H1 (cell line): ENCODE results near the gene UBTD2. TPM values are rescaled to one million over a fixed set of nuclear protein-coding genes. Genes with fewer than 3 reads are reported as not detected.

Source experiments
- EP300 ChIP-seq, 2 experiments: IDR thresholded peaks; 1 replicate in 1 of 2; 2 replicates in 1 of 2; pipeline ENCODE4 v1.6.1; 2011 to 2012; ENCODE audit warnings: low read depth in 2 of 2, low read length in 2 of 2, mild to moderate bottlenecking in 2 of 2, borderline replicate concordance in 1 of 2, inconsistent platforms in 1 of 2, moderate library complexity in 1 of 2
- ZNF274 ChIP-seq: IDR thresholded peaks from 2 replicates; pipeline ENCODE4 v1.7.0; 2012; ENCODE audit warnings: low read length, borderline replicate concordance; ENCODE audit errors: extremely low read depth
- polyA plus RNA-seq, 7 experiments: library from polyadenylated mRNA; depleted of rRNA in 3 of 7; stranded (reverse) in 5 of 7; unstranded in 2 of 7; fragments of >200 nt in 5 of 7; fragments of 200-250 nt in 2 of 7; gene quantifications; 1 replicate in 5 of 7; 2 replicates in 1 of 7; 4 replicates in 1 of 7; pipeline versions ENCODE4 v1.2.1 to v1.2.3, GENCODE V29; 2011 to 2013; ENCODE audit warnings: missing spikeins in 2 of 7, mixed read lengths in 2 of 7
- total RNA-seq: library from RNA; stranded (reverse); fragmentation: NEBNext Ultra II Directional; extraction: Animal tissue kit (Norgen Biotek cat#: 25700); gene quantifications from 2 replicates; pipeline ENCODE4 v1.2.1, GENCODE V29; 2021

UBTD2 gene
- total and polyA plus RNA-seq, 2 of the 8 experiments (the other 6 are each of a cell fraction or from before 2014, with no cell fraction given), result 14.5 to 39.2 TPM

DNA sequence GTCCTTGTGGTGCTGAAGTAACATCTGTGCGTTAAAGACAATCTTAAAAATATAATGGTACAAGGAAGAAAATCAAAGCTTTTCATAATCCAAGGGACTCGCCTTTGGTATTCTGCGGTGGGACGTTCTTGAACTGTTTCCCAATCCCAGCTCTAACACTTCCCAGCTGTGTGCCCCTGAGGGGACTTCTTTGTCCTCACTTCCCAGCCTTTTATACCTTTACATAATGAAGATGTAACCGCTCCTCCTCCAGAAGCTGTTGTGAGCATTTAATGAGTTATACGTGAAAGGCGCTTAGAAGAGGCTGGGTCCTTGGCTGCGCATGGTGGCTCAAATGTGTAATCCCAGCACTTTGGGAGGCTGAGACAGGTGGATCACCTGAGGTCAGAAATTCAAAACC, 112.4 kb downstream of the UBTD2 start (continued):
- TF ChIP-seq EP300 (IDR thresholded peaks at IDR 0.05; ENCODE audit: borderline replicate concordance in 1 of 2, low read depth in 2 of 2, low read length in 2 of 2) (no peak), ZNF274 (no peak)
